ENCODE results near the gene SORBS1.

- TF ChIP-seq, protein P1, sequence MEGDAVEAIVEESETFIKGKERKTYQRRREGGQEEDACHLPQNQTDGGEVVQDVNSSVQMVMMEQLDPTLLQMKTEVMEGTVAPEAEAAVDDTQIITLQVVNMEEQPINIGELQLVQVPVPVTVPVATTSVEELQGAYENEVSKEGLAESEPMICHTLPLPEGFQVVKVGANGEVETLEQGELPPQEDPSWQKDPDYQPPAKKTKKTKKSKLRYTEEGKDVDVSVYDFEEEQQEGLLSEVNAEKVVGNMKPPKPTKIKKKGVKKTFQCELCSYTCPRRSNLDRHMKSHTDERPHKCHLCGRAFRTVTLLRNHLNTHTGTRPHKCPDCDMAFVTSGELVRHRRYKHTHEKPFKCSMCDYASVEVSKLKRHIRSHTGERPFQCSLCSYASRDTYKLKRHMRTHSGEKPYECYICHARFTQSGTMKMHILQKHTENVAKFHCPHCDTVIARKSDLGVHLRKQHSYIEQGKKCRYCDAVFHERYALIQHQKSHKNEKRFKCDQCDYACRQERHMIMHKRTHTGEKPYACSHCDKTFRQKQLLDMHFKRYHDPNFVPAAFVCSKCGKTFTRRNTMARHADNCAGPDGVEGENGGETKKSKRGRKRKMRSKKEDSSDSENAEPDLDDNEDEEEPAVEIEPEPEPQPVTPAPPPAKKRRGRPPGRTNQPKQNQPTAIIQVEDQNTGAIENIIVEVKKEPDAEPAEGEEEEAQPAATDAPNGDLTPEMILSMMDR (IDR thresholded peaks at IDR 0.05; ENCODE audit: insufficient read depth, low read length, poor library complexity, severe bottlenecking) = no peak
- TF ChIP-seq EZH2phosphoT487 (conservative IDR thresholded peaks at IDR 0.05; ENCODE audit: low read length) = no peak
Observed at GRCh38 chr10:95414016-95414830, 146.9 kb downstream of the SORBS1 start.

All from SU-DHL-6 (cell line).